NCI-H446 treated with DMSO at 0.1 percent for 48 hours (cell line): ENCODE measurements around the gene PGK2.

Experiments used
- DNase-seq: peaks from one replicate; lab custom pipeline; 2025; lab: John Stamatoyannopoulos, UW

Gene PGK2

DNA sequence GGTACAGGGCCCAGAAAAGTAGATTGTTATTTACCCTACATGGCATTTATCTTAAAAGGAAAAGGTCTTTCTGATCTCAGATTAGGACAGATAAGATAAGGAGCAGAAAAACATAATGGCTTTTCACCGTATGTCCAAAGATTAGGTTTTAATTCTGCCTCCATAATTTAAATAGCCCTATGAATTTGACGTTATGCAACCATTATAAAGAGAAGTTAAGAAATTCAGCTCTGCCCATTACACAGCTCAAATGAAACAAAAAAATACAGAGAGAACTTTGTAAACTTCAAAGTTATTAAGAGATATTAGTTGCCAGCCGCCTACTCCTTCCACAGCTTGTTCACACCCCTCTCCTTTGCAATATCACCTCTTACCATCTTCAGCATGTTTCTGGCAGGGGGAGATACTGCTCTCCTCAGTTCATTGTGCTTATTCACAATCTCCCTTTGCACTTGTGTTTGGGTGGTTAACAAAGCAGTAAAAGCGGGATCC lies 51.0 kb downstream of the PGK2 start:
- DNase-seq: no peak
